ENCODE results near the gene CAV3. TPM values are rescaled to one million over a fixed set of nuclear protein-coding genes. Genes with fewer than 3 reads are reported as not detected.

CAV3 gene
- total RNA-seq, 1 donor from 2014 or later = not detected

DNA sequence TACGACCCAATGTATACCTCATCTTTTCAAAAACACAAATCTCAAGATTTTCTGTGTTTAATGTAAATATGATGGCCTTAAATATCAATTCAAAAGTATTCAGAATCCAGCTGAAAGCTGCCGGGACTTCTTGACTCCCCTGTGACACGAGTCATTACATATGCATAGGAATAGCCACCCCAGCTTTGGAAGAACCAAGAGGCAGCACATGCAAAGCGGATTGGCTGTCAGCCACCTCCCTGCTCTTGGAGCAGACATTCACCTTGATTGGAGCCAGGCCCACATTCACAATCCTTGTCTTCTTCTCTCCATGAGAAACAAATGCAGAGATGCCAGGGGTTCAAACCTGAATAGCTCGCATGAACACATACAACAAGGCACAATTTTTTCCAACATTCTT lies 10.8 kb upstream of the CAV3 start:
- no peak overlapping the region for H3K4me2 ChIP-seq (ENCODE audit: low read length)
- Mint-ChIP-seq H3K4me3 (ENCODE audit: unreplicated experiment) (no peak overlapping the region), H3K27me3 (ENCODE audit: low read depth, unreplicated experiment) (no peaks in the 10 kb centered on the region), H3K36me3 (ENCODE audit: low read depth, unreplicated experiment) (peaks cover 2% of the 10 kb centered on the region), H3K4me1 (ENCODE audit: low read depth, unreplicated experiment) (no peaks in the 10 kb centered on the region), H3K9me3 (ENCODE audit: unreplicated experiment) (peaks cover 21% of the 10 kb centered on the region), H3K27ac (ENCODE audit: unreplicated experiment) (no peak overlapping the region)
- TF ChIP-seq, protein P1, sequence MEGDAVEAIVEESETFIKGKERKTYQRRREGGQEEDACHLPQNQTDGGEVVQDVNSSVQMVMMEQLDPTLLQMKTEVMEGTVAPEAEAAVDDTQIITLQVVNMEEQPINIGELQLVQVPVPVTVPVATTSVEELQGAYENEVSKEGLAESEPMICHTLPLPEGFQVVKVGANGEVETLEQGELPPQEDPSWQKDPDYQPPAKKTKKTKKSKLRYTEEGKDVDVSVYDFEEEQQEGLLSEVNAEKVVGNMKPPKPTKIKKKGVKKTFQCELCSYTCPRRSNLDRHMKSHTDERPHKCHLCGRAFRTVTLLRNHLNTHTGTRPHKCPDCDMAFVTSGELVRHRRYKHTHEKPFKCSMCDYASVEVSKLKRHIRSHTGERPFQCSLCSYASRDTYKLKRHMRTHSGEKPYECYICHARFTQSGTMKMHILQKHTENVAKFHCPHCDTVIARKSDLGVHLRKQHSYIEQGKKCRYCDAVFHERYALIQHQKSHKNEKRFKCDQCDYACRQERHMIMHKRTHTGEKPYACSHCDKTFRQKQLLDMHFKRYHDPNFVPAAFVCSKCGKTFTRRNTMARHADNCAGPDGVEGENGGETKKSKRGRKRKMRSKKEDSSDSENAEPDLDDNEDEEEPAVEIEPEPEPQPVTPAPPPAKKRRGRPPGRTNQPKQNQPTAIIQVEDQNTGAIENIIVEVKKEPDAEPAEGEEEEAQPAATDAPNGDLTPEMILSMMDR (IDR thresholded peaks at IDR 0.05; ENCODE audit: insufficient read depth, low read depth, low read length) = no peak
- no peak for TF ChIP-seq EZH2 (IDR thresholded peaks at IDR 0.05; ENCODE audit: insufficient read depth, low read length)
- DNase-seq (ENCODE audit: low read depth) = no peak
- H3K27me3 ChIP-seq (ENCODE audit: insufficient read depth, low read length) = no peaks in the 10 kb centered on the region
- H3K9ac ChIP-seq (ENCODE audit: low read length) = no peak overlapping the region
- H4K20me1 ChIP-seq (ENCODE audit: insufficient read depth, low read length) = no peaks in the 10 kb centered on the region
- no peak overlapping the region for H2AFZ ChIP-seq (ENCODE audit: low read depth, low read length)
- H3K4me3 ChIP-seq (ENCODE audit: insufficient read depth, low read depth, low read length) = no peak overlapping the region
- no peaks in the 10 kb centered on the region for H3K36me3 ChIP-seq (ENCODE audit: insufficient read depth, low read length)
- FAIRE-seq = no peak
- H3K79me2 ChIP-seq (ENCODE audit: insufficient read depth, low read length) = no peaks in the 10 kb centered on the region
- H3K27ac ChIP-seq (ENCODE audit: low read depth, low read length) = no peak overlapping the region
- no peaks in the 10 kb centered on the region for H3K4me1 ChIP-seq (ENCODE audit: insufficient read depth, low read length)
- H3K9me3 ChIP-seq (ENCODE audit: insufficient read depth, low read depth, low read length) = peaks cover 7% of the 10 kb centered on the region

DNA sequence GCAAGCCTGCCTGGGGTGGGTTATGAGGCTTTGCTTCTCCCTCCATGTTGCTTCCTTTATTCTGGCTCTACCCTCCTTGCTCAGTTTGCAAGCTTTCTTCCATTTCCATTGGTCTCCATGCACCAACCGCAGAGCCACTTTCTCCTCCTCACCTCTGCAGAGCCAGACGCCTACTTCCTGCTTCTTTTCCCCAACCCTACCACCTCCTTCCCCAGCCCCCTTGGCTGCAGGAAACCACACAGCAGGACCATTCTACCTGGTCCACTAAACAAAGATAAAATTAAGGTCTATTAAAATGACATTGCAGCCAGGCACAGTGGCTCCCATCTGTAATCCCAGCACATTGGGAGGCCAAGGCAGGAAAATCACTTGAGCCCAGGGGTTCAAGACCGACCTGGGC lies 10.0 kb upstream of the CAV3 start:
- DNase-seq (ENCODE audit: low read depth) = no peak
- TF ChIP-seq, protein P1 (IDR thresholded peaks at IDR 0.05; ENCODE audit: insufficient read depth, low read depth, low read length) = no peak
- no peak for TF ChIP-seq EZH2 (IDR thresholded peaks at IDR 0.05; ENCODE audit: insufficient read depth, low read length)
- Histone ChIP-seq H3K4me3 (ENCODE audit: insufficient read depth, low read depth, low read length) (no peak overlapping the region), H3K9me3 (ENCODE audit: insufficient read depth, low read depth, low read length) (peaks cover 7% of the 10 kb centered on the region), H3K4me2 (ENCODE audit: low read length) (no peak overlapping the region), H3K27me3 (ENCODE audit: insufficient read depth, low read length) (no peaks in the 10 kb centered on the region), H2AFZ (ENCODE audit: low read depth, low read length) (no peak overlapping the region), H4K20me1 (ENCODE audit: insufficient read depth, low read length) (no peaks in the 10 kb centered on the region), H3K36me3 (ENCODE audit: insufficient read depth, low read length) (no peaks in the 10 kb centered on the region), H3K79me2 (ENCODE audit: insufficient read depth, low read length) (no peaks in the 10 kb centered on the region), H3K27ac (ENCODE audit: low read depth, low read length) (no peak overlapping the region), H3K9ac (ENCODE audit: low read length) (no peak overlapping the region), H3K4me1 (ENCODE audit: insufficient read depth, low read length) (no peaks in the 10 kb centered on the region)
- Mint-ChIP-seq H3K36me3 (ENCODE audit: low read depth, unreplicated experiment) (peaks cover 2% of the 10 kb centered on the region), H3K4me3 (ENCODE audit: unreplicated experiment) (no peak overlapping the region), H3K4me1 (ENCODE audit: low read depth, unreplicated experiment) (no peaks in the 10 kb centered on the region), H3K27ac (ENCODE audit: unreplicated experiment) (no peak overlapping the region), H3K9me3 (ENCODE audit: unreplicated experiment) (peaks cover 21% of the 10 kb centered on the region), H3K27me3 (ENCODE audit: low read depth, unreplicated experiment) (no peaks in the 10 kb centered on the region)
- no peak for FAIRE-seq

- Histone ChIP-seq H4K20me1 (ENCODE audit: insufficient read depth, low read length) (no peaks in the 10 kb centered on the region), H3K79me2 (ENCODE audit: insufficient read depth, low read length) (no peaks in the 10 kb centered on the region), H3K27me3 (ENCODE audit: insufficient read depth, low read length) (no peaks in the 10 kb centered on the region), H3K27ac (ENCODE audit: low read depth, low read length) (no peak overlapping the region), H3K9ac (ENCODE audit: low read length) (no peak overlapping the region), H3K4me1 (ENCODE audit: insufficient read depth, low read length) (no peaks in the 10 kb centered on the region), H3K9me3 (ENCODE audit: insufficient read depth, low read depth, low read length) (peaks cover 7% of the 10 kb centered on the region), H2AFZ (ENCODE audit: low read depth, low read length) (no peak overlapping the region), H3K36me3 (ENCODE audit: insufficient read depth, low read length) (no peaks in the 10 kb centered on the region), H3K4me3 (ENCODE audit: insufficient read depth, low read depth, low read length) (no peak overlapping the region), H3K4me2 (ENCODE audit: low read length) (no peak overlapping the region)
- no peak overlapping the region for H3K4me3 Mint-ChIP-seq (ENCODE audit: unreplicated experiment)
- DNase-seq (ENCODE audit: low read depth) (no peak), FAIRE-seq (no peak)
- no peak overlapping the region for H3K27ac Mint-ChIP-seq (ENCODE audit: unreplicated experiment)
- no peaks in the 10 kb centered on the region for H3K4me1 Mint-ChIP-seq (ENCODE audit: low read depth, unreplicated experiment)
- TF ChIP-seq EZH2 (IDR thresholded peaks at IDR 0.05; ENCODE audit: insufficient read depth, low read length) = no peak
- TF ChIP-seq, protein P1 (IDR thresholded peaks at IDR 0.05; ENCODE audit: insufficient read depth, low read depth, low read length) = no peak
- no peaks in the 10 kb centered on the region for H3K27me3 Mint-ChIP-seq (ENCODE audit: low read depth, unreplicated experiment)
- peaks cover 22% of the 10 kb centered on the region for H3K9me3 Mint-ChIP-seq (ENCODE audit: unreplicated experiment)
- peaks cover 2% of the 10 kb centered on the region for H3K36me3 Mint-ChIP-seq (ENCODE audit: low read depth, unreplicated experiment)
Measured at GRCh38 chr3:8724108-8724752, 9.4 kb upstream of the CAV3 start.
